Amygdala (tissue), 56 donors: ENCODE data around the gene ADCY5.

Experiments
- DNase-seq, 56 donors: peaks; one replicate each; lab custom pipeline; 2025; lab: John Stamatoyannopoulos, UW

ADCY5 gene

GRCh38 chr3:123390865-123391600 lies 57.9 kb downstream of the ADCY5 start:
- DNase-seq, result no peak

- DNase-seq, result no peak
These were observed 59.3 kb downstream of the ADCY5 start for GRCh38 chr3:123389628-123389918.

- no peak for DNase-seq
These were observed 59.9 kb downstream of the ADCY5 start for GRCh38 chr3:123388811-123389627.

- DNase-seq, result no peak
These were observed 60.8 kb downstream of the ADCY5 start for GRCh38 chr3:123388042-123388441.

GRCh38 chr3:123387532-123387931 lies 61.4 kb downstream of the ADCY5 start:
- no peak for DNase-seq

- DNase-seq, result no peak
These were observed 62.3 kb downstream of the ADCY5 start for GRCh38 chr3:123386477-123387040.

- peak in 1 of 56 donors; percentile 48 for DNase-seq
These were observed 62.9 kb downstream of the ADCY5 start for GRCh38 chr3:123385981-123386380.

- DNase-seq, result no peak
These were observed 63.4 kb downstream of the ADCY5 start for GRCh38 chr3:123385499-123385898.

GRCh38 chr3:123385001-123385401 lies 63.9 kb downstream of the ADCY5 start:
- peak in 2 of 56 donors; percentile 12 to 19 for DNase-seq

GRCh38 chr3:123384256-123384655 lies 64.6 kb downstream of the ADCY5 start:
- DNase-seq, result no peak

GRCh38 chr3:123383091-123384053 lies 65.5 kb downstream of the ADCY5 start:
- no peak for DNase-seq

- no peak for DNase-seq
These were observed 68.6 kb downstream of the ADCY5 start for GRCh38 chr3:123380261-123380660.

GRCh38 chr3:123379041-123379830 lies 69.7 kb downstream of the ADCY5 start:
- no peak for DNase-seq

GRCh38 chr3:123378409-123378915 lies 70.4 kb downstream of the ADCY5 start:
- DNase-seq, result no peak

- no peak for DNase-seq
These were observed 71.6 kb downstream of the ADCY5 start for GRCh38 chr3:123377243-123377740.

GRCh38 chr3:123376451-123377242 lies 72.2 kb downstream of the ADCY5 start:
- no peak for DNase-seq

- no peak for DNase-seq
These were observed 73.6 kb downstream of the ADCY5 start for GRCh38 chr3:123375014-123375940.
